Measurements from ENCODE around the gene CC2D2A.

DNA sequence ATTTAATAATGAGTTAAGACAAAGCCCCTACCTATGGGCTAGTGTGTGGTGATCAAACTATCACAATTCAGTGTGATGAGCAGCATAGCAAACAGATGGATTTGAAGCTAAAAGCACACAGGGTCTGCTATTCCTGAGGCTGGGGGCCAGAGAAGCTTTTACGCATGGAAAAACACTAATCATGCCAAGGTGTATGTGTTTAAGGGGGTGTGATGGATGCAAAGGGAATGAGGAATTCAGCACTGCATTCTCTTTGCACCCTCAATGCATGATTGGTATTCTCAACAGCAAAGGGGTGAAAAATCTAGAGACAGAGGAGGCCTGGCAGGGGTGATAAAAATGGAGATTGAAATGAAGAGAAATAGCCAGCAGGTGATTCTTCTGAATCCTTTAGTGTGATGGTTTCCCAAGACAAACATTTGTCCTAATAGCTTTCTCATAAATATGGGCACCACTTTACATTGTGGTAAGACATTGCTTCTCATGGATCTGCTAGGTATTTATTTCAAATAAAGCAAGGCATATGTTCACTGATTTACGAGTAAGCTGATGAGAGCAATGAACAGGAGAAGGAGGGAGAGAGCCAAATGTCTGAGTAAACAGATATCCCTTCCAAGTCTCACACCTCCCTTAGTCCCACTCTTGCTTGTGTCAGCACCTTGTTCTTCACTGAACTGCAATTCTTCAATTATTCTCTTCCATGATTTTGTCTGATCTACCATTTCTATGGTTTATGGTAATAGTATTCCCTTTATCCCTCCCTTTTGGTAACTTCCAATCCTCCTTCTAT lies 26.1 kb upstream of the CC2D2A start:
- no peak for TF ChIP-seq POLR2AphosphoS5 (IDR thresholded peaks at IDR 0.05; ENCODE audit: low read depth, low read length)
- no peak for TF ChIP-seq POLR2A (IDR thresholded peaks at IDR 0.05; ENCODE audit: low read depth, low read length)

Measured in GM12891 (cell line).